Stimulated activated CD8-positive, alpha-beta memory T cell treated with anti-CD3 and anti-CD28 coated beads, Interleukin-15, amount 100 ng/mL, for 48 hours (primary cell): ENCODE data around the gene CAPN5.

ENCODE experiments used
- DNase-seq, 2 donors: peaks; one replicate each; pipeline ENCODE4 v3.0.0-alpha.2; 2020; ENCODE audit warnings: low read depth in 2 of 2

The CAPN5 gene

GRCh38 chr11:77063861-77064260 is 2.9 kb upstream of the CAPN5 start:
- DNase-seq = no peak

- no peak for DNase-seq
Observed at GRCh38 chr11:77064648-77065217, 2.0 kb upstream of the CAPN5 start.

GRCh38 chr11:77065878-77066228 is 918 bp upstream of the CAPN5 start:
- no peak for DNase-seq

- no peak for DNase-seq
Observed at GRCh38 chr11:77067861-77068443, 1.2 kb downstream of the CAPN5 start.

GRCh38 chr11:77068457-77069335 is 1.9 kb downstream of the CAPN5 start:
- DNase-seq = no peak

- DNase-seq = no peak
Observed at GRCh38 chr11:77069336-77069968, 2.7 kb downstream of the CAPN5 start.

GRCh38 chr11:77069969-77070582 is 3.3 kb downstream of the CAPN5 start:
- DNase-seq = no peak

GRCh38 chr11:77071077-77071476 is 4.3 kb downstream of the CAPN5 start:
- DNase-seq = no peak

GRCh38 chr11:77071671-77072605 is 5.2 kb downstream of the CAPN5 start:
- DNase-seq = no peak

GRCh38 chr11:77072851-77073327 is 6.1 kb downstream of the CAPN5 start:
- DNase-seq = peak in 1 of 2 donors; percentile 12

GRCh38 chr11:77073328-77074001 is 6.7 kb downstream of the CAPN5 start:
- no peak for DNase-seq

GRCh38 chr11:77074205-77074604 is 7.4 kb downstream of the CAPN5 start:
- no peak for DNase-seq

- no peak for DNase-seq
Observed at GRCh38 chr11:77074626-77075221, 8.0 kb downstream of the CAPN5 start.

GRCh38 chr11:77075425-77075905 is 8.7 kb downstream of the CAPN5 start:
- no peak for DNase-seq

- DNase-seq = no peak
Observed at GRCh38 chr11:77079666-77080065, 12.9 kb downstream of the CAPN5 start.

- no peak for DNase-seq
Observed at GRCh38 chr11:77080643-77081210, 14.0 kb downstream of the CAPN5 start.

GRCh38 chr11:77081381-77081851 is 14.6 kb downstream of the CAPN5 start:
- DNase-seq = no peak

GRCh38 chr11:77081976-77082836 is 15.4 kb downstream of the CAPN5 start:
- DNase-seq = no peak
